HG02763 (cell line): ENCODE measurements around the gene PIGZ.

Experiments
- ATAC-seq: cut with Tn5 transposase; IDR thresholded peaks from one replicate; pipeline ENCODE4 v1.9.1; 2021; ENCODE audit warnings: mild to moderate bottlenecking, moderate library complexity; ENCODE audit not compliant: unreplicated experiment

PIGZ gene

DNA sequence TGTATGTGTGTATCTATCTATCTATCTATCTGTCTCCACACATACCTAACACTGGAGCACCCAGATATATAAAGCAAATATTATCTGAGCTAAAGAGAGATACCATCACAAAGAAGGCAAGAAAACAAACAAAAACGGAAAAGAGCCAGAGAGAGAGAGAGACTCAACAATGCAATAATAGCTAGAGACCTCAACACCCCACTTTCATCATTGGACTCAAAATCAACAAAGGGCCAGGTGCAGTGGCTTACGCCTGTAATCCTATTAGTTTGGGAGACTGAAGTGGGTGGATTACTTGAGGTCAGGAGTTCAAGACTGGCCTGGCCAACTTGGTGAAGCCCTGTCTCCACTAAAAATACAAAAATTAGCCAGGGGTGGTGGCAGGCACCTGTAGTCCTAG, 49.7 kb downstream of the PIGZ start:
- no peak for ATAC-seq

DNA sequence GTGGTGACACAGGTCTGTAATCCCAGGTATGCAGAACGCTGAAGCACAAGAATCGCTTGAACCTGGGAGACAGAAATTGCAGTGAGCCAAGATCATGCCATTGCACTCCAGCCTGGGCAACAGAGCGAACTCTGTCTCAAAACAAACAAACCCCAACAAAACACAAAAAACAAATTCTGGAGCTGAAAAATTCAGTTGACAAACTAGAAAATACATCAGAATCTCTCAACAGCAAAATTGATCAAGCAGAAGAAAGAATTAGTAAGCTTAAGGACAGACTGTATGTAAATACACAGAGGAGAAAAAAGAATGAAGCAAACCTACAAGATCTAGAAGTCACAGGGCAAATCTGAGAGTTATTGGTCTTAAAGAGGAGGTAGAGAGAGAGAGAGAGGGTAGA, 51.6 kb downstream of the PIGZ start:
- ATAC-seq = no peak

DNA sequence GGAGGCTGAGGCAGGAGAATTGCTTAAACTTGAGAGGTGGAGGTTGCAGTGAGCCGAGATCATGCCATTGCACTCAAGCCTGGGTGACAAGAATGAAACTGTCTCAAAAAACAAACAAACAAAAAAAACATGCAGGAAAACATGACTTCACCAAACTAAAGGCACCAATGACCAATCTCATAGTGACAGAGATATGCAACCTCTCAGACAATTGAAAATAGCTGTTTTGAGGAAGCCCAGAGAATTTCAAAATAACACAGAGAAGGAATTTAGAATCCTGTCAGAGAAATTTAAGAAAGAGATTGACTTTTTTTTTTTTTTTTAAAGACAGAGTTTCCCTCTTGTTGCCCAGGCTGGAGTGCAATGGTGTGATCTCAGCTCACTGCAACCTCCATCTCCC, 52.4 kb downstream of the PIGZ start:
- ATAC-seq = no peak

DNA sequence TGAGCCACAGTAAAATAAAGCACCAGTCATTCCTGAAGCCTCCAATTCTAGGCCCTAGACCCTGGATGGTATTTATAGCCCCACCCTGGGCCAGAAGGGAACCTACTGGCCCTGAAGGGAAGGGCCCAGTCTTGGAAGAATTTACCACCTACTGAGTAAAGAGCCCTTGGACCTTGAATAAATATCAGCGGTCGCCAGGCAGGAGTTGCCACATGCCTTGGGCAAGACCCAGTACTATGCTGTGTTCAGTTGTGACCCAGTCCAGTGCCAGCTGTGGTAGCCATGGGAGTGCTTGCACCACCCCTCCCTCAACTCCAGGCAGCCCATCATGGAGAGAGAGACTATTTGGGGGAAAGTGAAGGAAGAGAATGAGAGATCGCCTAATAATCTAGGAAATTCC, 53.3 kb downstream of the PIGZ start:
- ATAC-seq = no peak

DNA sequence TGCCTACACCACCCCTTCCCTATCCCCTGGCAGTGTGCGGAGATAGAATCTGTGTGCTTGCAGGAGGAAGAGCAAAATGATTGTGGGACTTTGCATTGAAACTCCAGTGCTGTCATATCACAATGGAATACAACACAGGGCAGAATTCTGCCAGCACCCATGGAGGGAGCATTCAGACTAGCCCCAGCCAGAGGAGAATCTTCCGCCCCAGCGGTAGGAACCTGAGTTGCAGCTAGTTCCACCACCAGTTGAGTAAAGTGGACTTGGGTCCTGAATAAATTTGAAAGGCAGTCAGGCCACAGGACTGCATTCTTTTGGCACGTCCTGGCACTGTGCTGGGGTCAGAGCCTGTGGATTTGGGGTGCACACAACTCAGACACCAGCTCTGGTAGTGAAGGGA, 53.8 kb downstream of the PIGZ start:
- no peak for ATAC-seq

DNA sequence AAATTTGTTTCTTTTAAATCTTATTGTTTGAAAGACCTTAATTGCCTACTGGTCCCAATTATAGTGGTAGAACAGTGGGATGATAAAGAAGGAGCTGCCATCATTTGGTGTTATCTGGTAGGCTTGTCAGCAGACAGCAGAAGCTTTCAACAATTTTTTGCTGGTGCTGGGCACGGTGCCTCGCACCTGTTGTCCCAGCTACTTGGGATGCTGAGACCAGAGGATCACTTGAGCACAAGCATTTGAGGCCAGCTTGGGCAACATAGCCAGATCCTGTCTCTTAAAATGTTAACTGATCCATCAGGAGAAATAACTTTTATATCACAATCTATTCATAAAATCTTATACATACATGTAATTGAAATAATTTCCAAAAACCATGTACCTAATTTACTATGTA, 64.9 kb downstream of the PIGZ start:
- no peak for ATAC-seq

DNA sequence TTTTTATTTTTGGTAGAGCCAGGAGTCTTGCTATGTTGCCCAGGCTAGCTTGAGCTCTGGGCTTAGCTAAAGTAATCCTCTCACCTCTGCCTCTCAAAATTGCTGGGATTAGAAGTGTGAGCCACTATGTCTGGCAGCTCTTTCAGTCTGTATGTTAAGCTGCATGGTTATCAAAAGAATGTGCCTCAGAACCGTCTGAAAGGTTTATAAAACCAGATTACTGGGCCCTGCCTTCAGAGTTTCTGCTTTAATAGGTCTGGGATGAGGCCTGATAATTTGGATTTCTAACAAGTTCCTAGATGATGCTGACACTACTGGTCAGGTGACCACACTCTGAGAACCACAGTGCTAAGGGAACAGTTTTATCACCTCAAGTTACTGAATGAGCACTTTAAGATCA, 66.3 kb downstream of the PIGZ start:
- ATAC-seq = no peak

DNA sequence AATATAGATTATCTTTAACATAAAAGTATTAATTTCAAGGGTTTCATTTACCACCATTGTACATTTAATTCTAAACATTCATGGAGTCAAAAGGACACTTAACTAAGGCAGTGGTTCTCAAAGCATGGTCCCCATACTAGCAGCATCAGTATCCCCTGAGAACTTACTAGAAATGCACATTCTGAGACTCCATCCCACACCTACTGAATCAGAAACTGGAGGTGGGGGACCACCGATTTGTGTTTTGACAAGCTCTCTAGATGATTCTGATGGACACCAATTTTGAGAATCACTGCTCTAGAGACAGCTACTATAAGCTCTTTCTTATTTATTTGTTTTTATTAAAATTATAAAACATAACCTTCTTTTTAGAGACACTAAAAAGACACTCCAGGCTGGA, 66.9 kb downstream of the PIGZ start:
- no peak for ATAC-seq
